ENCODE measurements around the gene EBF3. TPM values are rescaled to one million over a fixed set of nuclear protein-coding genes. Genes with fewer than 3 reads are reported as not detected.

The EBF3 gene
- total RNA-seq, 4 donors from 2014 or later: 0.77 to 10.7 (median 6.0) TPM

DNA sequence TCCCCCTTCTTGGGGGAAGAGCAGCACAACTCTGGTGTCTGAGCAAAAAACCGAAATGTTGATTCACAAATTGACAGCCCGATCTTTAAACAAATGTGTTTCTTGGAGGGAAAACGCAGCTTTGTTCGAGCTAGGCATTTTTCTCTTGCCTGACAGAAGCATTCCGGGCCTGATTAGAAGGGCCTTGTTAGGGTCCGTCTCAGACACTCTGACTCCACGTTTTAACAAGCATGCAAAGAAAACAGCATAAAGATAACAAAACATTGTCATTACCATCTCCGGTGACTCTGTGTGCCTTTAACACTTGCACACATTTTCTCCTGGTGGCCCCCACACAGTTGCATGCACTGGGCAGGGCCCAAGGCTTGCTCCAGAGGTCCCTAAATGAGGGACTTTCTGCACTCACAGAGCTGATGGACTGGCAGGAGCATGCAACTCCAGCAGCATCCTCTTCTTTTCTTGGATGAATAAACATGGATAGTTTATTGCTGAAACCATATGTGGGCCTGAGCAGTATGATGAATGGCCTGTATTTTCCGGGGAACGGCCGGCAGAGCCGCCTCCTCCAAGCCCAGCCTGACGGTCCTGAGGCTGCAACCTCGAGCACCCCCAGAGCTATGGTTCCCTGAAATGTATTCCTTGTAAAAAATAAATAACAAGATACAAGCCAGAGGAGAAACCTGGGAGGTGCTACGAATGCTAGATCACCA lies 50.9 kb downstream of the EBF3 start:
- DNase-seq: no peak
- no peak overlapping the region for H3K4me3 ChIP-seq
- intact Hi-C loops (cut with DNase I; ENCODE audit: low total_unique reads): no loop called here
- TF ChIP-seq POLR2A (IDR thresholded peaks at IDR 0.05): no peak
- TF ChIP-seq, protein P1, sequence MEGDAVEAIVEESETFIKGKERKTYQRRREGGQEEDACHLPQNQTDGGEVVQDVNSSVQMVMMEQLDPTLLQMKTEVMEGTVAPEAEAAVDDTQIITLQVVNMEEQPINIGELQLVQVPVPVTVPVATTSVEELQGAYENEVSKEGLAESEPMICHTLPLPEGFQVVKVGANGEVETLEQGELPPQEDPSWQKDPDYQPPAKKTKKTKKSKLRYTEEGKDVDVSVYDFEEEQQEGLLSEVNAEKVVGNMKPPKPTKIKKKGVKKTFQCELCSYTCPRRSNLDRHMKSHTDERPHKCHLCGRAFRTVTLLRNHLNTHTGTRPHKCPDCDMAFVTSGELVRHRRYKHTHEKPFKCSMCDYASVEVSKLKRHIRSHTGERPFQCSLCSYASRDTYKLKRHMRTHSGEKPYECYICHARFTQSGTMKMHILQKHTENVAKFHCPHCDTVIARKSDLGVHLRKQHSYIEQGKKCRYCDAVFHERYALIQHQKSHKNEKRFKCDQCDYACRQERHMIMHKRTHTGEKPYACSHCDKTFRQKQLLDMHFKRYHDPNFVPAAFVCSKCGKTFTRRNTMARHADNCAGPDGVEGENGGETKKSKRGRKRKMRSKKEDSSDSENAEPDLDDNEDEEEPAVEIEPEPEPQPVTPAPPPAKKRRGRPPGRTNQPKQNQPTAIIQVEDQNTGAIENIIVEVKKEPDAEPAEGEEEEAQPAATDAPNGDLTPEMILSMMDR (IDR thresholded peaks at IDR 0.05): no peak
- H3K27me3 ChIP-seq: no peaks in the 10 kb centered on the region
- no peaks in the 10 kb centered on the region for H3K9me3 ChIP-seq
- H3K27ac ChIP-seq: no peak overlapping the region
- no peaks in the 10 kb centered on the region for H3K4me1 ChIP-seq
- no peaks in the 10 kb centered on the region for H3K36me3 ChIP-seq

DNA sequence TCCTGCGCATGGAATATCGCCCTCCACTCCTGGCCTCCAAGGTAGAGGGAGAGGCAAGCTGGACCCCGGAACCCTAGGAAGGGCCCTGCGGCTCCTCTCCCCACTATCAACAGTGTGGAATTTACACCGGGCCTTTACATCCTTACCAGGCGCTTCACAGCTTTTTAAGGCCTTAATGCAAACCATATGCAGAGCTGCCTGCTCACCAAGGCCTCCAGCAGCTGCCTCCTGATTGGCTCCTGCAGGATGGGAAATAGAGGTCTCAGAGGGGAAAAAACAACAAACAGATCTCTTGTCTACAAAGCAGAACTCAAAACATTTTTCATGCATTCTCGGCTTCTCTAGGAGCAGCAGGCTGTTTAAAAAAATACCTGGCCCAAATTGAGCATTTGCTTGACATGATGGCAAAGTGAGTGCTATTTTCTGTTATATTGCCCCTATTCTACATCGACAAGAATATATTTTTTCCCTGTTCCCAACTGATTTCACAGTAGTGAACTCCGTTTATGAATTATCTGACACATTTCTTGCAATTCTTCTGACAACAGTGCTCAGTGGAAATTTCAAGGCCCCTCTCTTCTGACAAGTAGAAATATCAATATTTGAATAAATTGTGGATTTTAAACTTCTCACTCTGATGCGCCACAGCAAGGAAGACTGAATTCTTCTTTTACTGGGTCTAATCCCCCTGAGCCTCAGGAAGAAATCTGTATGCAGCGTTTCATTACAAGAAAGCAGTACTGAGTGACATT lies 51.7 kb downstream of the EBF3 start:
- Histone ChIP-seq H3K9me3 (no peaks in the 10 kb centered on the region), H3K4me3 (no peak overlapping the region), H3K27ac (no peak overlapping the region), H3K27me3 (no peaks in the 10 kb centered on the region), H3K36me3 (no peaks in the 10 kb centered on the region), H3K4me1 (no peaks in the 10 kb centered on the region)
- TF ChIP-seq POLR2A (IDR thresholded peaks at IDR 0.05): no peak
- TF ChIP-seq, protein P1 (IDR thresholded peaks at IDR 0.05): no peak
- DNase-seq: no peak
- intact Hi-C loops (cut with DNase I; ENCODE audit: low total_unique reads): no loop called here

DNA sequence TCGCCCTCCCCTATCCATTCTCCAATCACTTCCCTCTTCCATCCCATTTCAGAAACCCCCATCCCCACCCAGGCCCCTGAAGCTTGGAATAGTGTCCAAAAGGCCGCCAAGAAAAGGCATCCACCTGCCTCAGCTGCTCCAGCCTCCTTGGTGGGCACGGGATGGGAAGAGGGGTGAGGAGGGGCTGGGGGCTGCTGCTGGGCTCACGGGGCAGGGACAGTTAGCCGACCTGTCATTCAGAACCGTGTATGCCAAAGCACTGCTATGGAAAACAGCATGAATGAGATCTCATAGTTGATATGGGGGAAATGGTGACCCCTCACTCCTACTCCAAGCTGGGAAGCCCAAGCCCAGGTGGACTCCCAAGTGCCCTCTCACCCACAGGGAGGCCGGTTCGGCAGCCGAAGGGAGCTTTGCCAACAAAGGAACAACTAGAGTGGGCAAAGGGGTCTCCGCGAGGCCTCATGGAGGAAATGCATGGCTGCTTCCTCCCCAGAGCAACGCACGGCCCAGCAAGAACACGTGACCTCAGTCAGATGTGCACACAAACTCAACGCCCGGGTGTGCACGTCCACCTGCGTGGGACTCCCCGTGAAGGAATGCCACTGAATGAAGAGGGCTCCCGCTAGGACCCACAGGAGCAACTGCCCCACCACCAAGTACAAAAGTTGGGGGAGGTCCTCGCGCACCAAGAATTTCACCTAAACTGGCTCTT lies 52.5 kb downstream of the EBF3 start:
- no peak for DNase-seq
- intact Hi-C loops (cut with DNase I; ENCODE audit: low total_unique reads): no loop called here
- no peak overlapping the region for H3K27ac ChIP-seq
- no peaks in the 10 kb centered on the region for H3K4me1 ChIP-seq
- TF ChIP-seq, protein P1 (IDR thresholded peaks at IDR 0.05): no peak
- no peak for TF ChIP-seq POLR2A (IDR thresholded peaks at IDR 0.05)
- H3K9me3 ChIP-seq: no peaks in the 10 kb centered on the region
- no peak overlapping the region for H3K4me3 ChIP-seq
- H3K27me3 ChIP-seq: no peaks in the 10 kb centered on the region
- no peaks in the 10 kb centered on the region for H3K36me3 ChIP-seq

DNA sequence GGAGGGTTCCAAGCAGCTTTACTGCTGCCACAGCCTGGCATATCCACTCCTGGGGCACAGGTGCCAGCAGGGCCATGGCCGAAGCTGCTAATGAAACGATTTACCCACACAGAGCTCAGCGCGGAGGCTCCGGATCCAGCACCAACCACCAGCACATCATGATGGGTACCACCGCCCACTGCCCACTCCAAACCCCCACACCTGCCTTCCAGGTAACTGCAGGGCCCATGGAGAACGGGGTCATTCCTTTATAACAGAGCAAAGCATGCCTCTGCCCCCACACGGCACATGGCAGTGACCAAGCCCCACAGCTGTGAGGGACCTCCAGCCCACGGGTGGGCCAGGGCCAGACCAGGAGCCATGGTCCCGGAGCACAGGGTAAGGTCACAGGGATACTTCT lies 53.2 kb downstream of the EBF3 start:
- H3K27me3 ChIP-seq: no peaks in the 10 kb centered on the region
- no peak overlapping the region for H3K27ac ChIP-seq
- no peak overlapping the region for H3K4me3 ChIP-seq
- H3K4me1 ChIP-seq: no peaks in the 10 kb centered on the region
- H3K9me3 ChIP-seq: no peaks in the 10 kb centered on the region
- no peak for TF ChIP-seq POLR2A (IDR thresholded peaks at IDR 0.05)
- TF ChIP-seq, protein P1 (IDR thresholded peaks at IDR 0.05): no peak
- intact Hi-C loops (cut with DNase I; ENCODE audit: low total_unique reads): no loop called here
- DNase-seq: no peak
- no peaks in the 10 kb centered on the region for H3K36me3 ChIP-seq
